GM18499 (cell line): ENCODE results near the gene SCAF4.
"Not testable (repeated sequence)": the region's sequence is repeated elsewhere in the genome, so short reads cannot be mapped to it uniquely, and the experiment has no call there.

Experiments used
- ATAC-seq: cut with Tn5 transposase; IDR thresholded peaks from one replicate; pipeline ENCODE4 v1.9.1; 2021; ENCODE audit warnings: moderate number of reproducible peaks; ENCODE audit not compliant: insufficient read depth, unreplicated experiment

SCAF4 gene, protein sequence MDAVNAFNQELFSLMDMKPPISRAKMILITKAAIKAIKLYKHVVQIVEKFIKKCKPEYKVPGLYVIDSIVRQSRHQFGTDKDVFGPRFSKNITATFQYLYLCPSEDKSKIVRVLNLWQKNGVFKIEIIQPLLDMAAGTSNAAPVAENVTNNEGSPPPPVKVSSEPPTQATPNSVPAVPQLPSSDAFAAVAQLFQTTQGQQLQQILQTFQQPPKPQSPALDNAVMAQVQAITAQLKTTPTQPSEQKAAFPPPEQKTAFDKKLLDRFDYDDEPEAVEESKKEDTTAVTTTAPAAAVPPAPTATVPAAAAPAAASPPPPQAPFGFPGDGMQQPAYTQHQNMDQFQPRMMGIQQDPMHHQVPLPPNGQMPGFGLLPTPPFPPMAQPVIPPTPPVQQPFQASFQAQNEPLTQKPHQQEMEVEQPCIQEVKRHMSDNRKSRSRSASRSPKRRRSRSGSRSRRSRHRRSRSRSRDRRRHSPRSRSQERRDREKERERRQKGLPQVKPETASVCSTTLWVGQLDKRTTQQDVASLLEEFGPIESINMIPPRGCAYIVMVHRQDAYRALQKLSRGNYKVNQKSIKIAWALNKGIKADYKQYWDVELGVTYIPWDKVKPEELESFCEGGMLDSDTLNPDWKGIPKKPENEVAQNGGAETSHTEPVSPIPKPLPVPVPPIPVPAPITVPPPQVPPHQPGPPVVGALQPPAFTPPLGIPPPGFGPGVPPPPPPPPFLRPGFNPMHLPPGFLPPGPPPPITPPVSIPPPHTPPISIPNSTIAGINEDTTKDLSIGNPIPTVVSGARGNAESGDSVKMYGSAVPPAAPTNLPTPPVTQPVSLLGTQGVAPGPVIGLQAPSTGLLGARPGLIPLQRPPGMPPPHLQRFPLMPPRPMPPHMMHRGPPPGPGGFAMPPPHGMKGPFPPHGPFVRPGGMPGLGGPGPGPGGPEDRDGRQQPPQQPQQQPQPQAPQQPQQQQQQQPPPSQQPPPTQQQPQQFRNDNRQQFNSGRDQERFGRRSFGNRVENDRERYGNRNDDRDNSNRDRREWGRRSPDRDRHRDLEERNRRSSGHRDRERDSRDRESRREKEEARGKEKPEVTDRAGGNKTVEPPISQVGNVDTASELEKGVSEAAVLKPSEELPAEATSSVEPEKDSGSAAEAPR

DNA sequence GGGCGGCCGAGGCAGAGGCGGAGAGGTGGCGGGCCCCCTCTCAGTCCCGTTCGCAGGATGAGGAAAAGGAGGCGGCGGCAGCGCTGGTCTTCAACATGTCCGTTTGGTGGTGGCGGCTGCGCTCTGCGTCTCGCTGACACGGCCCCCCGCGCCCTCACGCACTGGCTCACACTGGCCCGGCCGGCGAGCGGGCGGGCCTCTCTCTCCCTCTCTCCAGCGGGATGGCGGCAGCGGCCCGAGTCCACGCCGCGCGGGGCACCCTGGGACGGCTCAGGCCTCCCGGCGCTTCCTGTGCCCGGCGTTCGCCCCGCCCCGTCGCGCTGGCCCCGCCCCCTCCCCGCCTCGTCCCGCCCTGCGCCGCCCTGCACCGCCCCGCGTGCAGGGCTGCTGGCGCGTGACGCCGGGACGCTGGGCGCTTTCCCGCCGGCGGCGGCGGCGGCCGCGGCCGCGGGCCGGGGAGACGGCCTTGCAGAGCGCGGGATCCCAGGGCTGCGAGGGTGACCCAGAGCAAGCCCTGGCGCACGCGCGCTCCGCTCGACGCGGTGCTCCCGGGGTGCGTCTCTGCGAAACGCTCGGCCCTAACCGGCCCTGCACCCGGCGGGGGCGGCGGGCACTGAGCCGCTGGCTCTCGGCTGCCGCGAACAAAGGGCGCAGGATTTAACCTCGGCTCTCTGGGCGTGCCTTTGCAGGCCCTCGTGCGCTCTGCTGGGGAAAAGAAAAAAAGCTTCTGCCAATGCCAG lies at the start of gene SCAF4:
Gene SCAF4, minus strand, starts transcription at position 262 of the 740 bp plus-strand sequence. CDS start 426 bp downstream, outside the sequence.
- ATAC-seq = peak; percentile 40

DNA sequence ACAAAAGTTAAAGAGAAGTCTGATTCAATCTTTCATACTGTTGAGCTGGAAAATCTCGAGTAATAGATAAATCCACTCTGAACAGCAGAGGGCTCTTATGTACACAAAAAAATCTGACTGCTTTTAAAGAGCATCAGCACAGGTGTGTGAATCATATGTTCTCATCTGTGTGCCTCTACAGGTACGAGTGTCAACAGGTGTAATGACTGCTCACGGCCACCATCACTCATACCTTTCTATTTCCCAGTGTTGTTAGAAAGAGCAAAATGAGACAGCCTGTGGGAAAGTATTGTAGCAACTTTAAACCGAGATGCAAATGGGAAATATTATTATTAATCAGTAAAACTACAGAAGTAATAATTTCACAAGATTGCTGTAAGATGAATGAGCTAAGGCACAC lies 49.0 kb upstream of the SCAF4 start:
- no peak for ATAC-seq

DNA sequence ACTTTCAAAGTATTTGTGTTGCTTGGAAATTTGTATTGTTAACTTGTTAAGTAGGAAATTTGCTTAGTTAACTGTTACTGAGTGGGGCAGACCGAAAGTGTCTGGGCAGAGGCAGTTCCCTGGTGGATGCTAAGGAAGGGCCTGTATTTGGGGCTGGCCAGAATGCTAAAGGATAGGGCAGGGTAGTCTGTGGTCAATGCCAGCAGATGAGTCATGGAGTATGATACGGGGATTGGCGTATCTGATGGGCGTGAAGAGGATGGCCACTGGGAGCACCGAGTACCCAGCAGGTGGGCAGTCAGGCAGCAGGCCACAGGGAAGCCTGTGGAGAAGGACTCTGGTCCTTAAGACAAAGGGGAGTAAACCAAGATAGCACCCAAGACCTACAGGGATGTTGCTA lies 46.6 kb upstream of the SCAF4 start:
- no peak for ATAC-seq

DNA sequence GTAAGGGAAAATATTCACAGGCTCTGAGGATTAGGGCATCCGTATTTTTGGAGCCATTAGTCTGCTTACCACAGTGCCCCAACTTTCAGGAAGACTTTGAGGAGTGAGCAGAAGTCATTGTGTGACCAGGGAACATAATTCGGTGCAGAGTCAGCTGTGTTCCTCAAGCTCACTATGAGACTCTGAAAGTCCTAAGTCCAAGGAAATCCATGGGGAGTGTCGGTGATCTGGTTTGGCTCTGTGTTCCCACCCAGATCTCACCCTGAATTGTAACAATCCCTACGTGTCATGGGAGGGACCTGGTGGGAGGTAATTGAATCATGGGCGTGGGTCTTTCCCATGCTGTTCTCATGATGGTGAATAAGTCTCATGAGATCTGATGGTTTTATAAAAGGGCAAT lies 45.9 kb upstream of the SCAF4 start:
- ATAC-seq = no peak

DNA sequence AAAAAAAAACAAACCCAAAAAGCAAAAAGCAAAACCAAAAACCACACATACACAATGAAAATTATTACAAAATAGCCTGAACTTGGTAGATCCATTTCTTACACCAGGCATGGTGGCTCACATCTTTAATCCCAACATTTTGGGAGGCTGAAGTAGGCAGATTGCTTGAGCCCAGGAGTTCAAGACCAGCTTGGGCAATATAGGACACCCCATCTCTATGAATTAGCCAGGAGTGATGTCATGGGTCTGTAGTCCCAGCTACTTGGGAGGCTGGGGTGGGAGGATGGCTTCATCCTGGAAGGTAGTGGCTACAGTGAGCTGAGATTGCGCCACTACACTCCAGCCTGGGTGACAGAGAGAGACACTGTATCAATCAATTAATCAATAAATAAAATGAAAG lies 42.1 kb upstream of the SCAF4 start:
- no peak for ATAC-seq

DNA sequence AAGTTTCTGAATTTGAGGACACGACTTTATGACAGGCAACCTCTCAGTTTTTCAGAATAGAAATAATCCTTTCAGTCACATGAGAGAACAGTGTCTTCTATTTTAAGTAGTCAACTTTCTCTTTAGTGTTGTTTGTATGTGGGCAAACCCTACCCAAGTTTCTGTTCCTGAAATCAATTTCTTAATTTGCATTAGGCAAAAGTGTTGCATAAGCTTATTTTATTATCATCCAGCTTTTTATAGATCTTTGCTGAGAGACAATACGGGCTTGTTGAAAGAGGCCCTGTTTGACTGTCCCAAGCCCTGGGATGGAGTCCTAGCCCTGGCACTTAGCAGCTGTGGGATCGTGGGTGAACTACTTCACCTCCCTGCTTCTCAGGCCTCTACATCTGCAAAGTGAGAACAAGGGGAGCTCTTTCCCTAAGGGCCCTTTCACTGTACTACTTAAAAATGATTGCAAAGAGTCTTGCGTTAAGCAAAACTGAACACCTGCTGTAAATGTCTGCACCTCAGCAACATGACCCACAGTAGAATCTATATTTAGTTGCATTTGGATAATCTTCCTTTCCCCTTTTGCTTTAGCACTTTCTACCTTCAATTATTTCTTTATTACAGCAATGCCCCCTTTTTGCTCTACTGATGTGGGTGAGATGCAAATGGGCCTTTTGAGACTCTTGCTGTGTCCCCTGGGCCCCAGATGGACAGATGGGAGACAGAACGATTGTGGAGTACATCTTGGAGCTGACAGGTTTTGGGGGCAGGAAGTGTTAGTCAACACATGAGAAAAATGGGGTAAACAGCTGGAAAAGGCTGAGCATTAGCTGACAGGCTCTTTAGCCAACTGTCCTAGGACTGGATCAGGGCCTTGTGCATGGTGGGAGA lies 41.0 kb upstream of the SCAF4 start:
- ATAC-seq = peak; percentile 91

DNA sequence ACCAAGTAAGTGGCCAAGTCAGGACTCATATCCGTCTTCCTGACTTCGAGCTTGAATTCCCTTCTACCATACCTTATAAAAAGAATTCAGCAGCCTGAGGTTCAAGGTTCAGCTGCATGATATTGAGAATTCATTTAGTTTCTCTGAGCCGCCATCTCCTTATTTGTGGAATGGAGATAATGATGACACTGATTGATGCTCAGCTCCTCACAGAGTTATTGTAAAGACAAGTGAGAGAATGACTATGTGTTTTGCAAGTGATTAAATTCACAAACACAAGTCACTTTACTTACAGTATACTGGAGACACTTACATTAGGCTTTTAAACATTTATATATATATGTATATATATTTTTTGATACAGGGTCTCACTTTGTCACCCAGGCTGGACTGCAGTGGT lies 39.8 kb upstream of the SCAF4 start:
- ATAC-seq = no peak

DNA sequence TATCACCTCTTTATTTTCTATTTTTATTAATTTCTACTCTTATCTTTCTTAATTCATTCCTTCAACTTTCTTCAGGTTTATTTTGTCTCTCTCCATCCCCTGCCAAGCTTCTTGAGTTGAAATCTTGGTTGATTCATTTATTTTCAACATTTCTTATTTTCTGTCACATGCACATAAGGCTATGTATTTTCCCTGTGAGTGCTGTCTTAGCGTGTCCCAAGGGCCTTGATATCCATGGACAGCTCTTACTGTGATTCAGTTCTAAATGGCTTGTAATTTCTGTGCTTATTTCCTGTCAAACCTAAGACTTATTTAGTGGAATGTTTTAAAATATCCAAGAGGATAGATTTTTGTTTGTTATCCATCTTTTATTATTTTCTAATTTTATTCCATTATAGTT lies 36.8 kb upstream of the SCAF4 start:
- no peak for ATAC-seq

DNA sequence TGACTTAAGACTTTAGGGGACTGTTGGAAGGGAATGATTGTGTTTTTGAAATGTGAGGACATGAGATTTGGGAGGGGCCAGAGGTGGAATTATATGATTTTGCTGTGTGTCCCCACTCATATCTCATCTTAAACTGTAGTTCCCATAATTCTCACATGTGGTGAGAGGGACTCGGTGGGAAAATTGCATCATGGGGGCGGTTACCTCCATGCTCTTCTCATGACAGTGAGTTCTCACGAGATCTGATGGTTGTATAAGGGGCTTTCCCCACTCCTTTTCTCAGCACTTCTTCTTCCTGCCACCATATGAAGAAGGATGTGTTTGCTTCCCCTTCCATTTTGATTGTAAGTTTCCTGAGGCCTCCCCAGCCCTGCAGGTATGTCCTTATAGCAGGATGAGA lies 35.0 kb upstream of the SCAF4 start:
- no peak for ATAC-seq

DNA sequence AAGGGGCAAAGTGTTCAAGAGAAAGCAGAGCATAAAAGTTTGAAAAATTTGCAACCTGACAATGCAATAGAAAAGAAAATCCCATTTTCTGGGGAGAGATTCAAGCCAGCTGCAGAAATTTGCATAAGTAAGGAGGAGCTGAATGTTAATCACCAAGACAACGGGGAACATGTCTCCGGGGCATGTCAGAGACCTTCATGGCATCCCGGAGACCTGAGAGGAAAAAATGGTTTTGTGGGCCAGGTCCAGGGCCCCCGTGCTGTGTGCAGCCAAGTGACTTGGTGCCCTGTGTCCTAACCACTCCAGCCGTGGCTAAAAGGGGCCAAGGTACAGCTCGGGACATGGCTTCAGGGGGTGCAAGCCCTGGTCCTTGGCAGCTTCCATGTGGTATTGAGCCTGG lies 33.9 kb upstream of the SCAF4 start:
- not testable (repeated sequence) for ATAC-seq

DNA sequence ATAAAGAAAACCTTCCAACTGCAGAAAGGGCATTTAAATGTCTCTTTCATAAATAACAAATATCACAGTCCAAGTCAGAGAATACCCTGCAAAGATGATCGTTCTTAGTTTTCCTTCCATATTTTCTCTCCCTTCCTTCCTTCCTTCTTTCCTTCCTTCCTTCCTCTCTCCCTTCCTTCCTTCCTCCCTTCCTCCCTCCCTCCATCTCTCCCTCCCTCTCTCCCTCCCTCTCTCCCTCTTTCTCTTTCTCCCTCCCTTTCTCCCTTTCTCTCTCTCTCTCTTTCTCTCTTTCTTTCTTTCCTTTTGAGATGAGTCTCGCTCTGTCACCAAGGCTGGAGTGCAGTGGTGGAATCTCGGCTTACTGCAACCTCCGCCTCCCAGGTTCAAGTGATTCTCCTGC lies 29.0 kb upstream of the SCAF4 start:
- no peak for ATAC-seq

DNA sequence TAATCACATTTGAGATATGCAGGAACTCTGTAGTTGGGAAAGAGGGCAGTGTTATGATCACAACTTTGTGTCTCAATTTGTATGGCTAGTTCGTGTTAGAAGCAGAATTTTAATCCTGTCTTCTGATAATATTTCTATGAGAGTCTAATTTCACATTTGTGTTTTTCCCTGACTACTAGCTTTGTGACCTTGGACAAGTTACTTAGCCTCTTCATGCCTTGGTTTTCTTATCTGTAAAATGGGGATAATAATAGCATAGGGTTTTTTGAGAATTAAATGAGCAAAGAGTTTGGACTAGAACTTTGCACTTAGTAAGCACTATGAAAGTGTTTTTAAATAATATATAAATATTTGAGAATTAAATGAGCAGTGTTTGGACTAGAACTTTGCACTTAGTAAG lies 24.9 kb upstream of the SCAF4 start:
- no peak for ATAC-seq

DNA sequence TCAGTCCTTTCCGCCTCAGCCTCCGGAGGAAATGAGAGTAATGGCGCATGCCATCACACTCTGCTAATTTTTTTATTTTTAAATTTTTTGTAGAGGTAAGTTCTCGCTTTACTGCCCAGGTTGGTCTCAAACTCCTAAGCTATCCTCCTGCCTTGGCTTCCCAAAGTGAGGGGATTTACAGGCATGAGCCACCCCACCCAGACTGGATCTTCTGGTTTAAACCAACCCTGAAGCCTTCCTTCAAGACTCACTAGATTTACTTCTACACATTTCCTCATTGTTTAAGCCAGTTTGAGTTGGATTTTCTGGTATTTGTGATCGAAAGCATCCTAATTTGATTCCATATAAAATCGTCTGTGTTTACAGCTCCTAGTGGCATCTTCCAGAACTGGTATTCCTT lies 23.1 kb upstream of the SCAF4 start:
- no peak for ATAC-seq

DNA sequence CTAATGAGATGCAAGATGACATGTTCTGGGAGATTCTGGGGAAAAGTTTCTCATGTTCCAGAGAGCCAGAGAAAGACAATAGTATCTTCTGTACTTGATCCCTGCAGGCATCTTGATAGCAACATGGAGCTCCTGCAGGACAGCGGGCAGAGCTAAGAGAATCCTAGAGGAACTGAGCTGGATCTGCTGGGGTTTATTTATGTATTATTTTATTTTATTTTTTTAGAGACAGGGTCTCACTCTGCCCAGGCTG lies 22.7 kb upstream of the SCAF4 start:
- ATAC-seq = no peak

DNA sequence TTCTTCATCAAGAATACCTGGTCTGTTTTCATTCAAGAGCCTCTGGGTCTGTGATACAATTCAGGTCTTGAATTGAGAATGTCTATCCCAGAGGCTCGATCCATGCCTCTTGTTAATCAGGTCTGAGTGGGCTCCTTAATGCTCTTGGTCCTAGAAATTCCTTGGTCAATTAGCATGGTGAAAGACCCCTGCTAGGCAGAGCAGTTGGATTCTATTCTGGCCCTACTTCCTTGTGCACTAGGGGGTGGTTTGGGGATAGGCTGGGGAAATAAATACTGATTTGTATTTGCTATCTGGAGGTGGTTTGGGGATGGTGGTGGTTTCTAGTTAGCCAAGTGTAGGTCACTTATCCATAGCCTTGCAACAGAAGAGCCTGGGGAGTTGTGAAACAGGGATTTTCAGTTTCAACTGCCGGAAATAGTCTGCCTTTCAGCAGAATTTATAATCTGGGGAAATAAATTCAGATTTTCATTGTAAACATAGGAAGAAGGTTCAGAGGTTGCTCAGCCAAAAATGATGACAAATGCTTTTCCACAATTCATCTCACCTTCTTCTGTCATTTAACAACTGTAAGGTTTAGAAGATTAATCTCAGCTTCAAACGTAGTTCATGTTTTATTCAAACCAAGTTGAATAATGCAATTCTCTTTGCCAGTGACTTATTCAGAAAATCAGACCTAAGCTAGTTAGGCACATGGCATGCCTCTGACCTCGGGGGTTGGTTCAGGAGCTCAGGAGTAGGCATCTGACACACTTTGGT lies 22.2 kb upstream of the SCAF4 start:
- ATAC-seq = no peak

DNA sequence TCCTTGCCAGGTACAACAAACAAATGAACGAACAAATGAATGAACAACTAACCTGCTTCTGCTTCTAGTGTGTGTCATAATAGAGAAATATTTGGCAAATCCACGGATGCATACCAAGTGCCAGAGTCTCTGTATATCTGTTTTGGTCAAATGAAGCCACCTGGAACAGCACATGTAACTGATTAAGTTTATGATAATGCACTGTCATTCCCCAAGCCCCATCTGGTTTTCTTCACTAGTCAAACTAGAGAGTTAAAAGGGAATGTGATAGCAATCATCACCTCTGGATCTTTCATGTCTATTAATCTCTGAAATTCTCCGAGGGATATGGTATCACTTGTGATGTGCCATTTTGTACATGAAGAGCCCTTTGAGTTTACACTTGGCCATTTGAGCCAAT lies 21.0 kb upstream of the SCAF4 start:
- no peak for ATAC-seq

DNA sequence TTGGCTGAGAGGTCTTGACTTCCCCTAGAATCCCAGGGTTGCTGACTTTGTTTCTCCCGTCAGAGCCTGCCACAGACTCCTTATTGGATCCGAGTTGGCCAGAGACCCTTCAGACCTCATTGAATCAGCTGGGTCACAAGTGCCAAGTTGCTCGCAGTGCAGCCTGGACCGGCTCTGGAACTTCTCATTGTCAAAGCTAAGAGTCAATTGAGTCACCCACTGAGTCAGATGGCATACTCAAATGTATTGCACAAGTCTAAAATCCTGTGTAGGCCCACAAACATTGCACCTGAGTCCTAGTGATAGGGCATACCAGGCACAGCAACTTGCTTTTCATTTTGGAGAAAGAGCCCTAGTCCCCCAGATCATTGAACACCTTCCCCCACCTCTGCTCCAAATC lies 20.4 kb upstream of the SCAF4 start:
- ATAC-seq = no peak

DNA sequence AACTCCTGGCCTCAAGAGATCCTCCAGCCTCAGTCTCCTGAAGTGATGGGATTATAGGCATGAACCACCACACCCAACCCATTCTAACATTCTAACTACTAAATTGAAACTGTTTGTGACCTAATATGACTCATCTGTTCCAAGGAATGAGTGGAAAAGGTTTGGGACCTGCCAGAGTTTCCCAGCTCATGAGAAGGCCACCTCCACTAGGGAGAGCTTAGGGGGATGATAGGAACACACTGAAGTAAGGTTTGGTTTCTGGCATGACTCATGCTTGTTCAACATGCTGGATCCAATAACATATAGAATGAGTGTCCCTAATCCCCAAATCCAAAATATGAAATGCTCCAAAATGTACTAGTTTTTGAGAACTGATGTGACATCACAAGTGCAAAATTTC lies 18.9 kb upstream of the SCAF4 start:
- ATAC-seq = no peak

DNA sequence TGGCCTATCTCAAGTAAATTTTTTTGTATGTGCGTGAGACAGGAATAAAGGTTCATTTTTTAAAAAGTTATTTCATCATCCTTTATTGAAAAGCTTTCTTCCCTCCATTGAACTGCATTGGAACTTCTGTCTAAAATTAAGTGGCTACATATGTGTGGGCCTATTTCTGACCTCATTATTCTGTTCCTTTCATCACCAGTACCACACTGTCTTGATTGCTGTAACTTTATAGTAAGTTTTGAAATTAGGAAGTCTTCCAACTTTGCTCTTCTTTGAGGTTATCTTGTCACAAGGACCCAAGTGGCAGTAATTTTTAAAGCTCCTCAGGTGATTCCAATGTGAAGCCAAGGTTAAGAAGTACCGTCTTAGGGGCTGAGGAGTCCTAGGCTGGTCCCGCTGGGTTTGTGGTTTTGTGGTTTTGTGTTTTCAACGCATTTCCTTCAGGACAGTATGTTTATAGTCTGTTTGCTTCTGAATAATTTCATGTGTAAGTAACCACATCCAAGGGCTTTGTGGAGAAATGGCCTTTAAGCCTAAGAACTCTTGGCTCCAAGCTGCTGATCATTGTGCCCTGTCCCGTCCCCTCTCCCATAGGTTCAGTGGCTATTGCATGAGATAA lies 12.4 kb upstream of the SCAF4 start:
- ATAC-seq = no peak
